Activated naive CD8-positive, alpha-beta T cell treated with anti-CD3 and anti-CD28 coated beads, Interleukin-2, amount 10 ng/mL, durations not matched to agents 7 days and 5 days (primary cell): ENCODE data around the gene NPY4R2. TPM values are rescaled to one million over a fixed set of nuclear protein-coding genes. Genes with fewer than 3 reads are reported as not detected.
"Not testable (repeated sequence)": the region's sequence is repeated elsewhere in the genome, so short reads cannot be mapped to it uniquely, and the experiment has no call there.

Experiments
- ATAC-seq: fragments of 150-1000 bp; cut with Tn5 transposase; one replicate; pipeline ENCODE4 v1.10.0; 2021; ENCODE audit warnings: low read depth, moderate library complexity
- POLR2A ChIA-PET: fragments of 350-600 bp; sonication (Branson Sonifier 250); formaldehyde crosslinking; loops from one replicate; lab custom pipeline; 2021; ENCODE audit warnings: antibody characterized with exemption; lab: Charles Lee
- DNase-seq: peaks from one replicate; pipeline ENCODE4 v3.0.0; 2021
- H3K27ac Mint-ChIP-seq: one replicate; pipeline ENCODE4 v1.8.0; 2022; ENCODE audit warnings: mild to moderate bottlenecking, mixed read lengths
- H3K27me3 Mint-ChIP-seq: one replicate; pipeline ENCODE4 v1.8.0; 2022; ENCODE audit warnings: mild to moderate bottlenecking, moderate library complexity, mixed read lengths
- H3K36me3 Mint-ChIP-seq: one replicate; pipeline ENCODE4 v1.8.0; 2021; ENCODE audit warnings: mild to moderate bottlenecking, mixed read lengths
- H3K4me1 Mint-ChIP-seq: one replicate; pipeline ENCODE4 v1.8.0; 2021; ENCODE audit warnings: mixed read lengths
- H3K4me3 Mint-ChIP-seq: one replicate; pipeline ENCODE4 v1.8.0; 2022; ENCODE audit warnings: mild to moderate bottlenecking, moderate library complexity, mixed read lengths
- H3K9me3 Mint-ChIP-seq: one replicate; pipeline ENCODE4 v1.8.0; 2021; ENCODE audit warnings: mixed read lengths
- total RNA-seq, 2 experiments: library from RNA; stranded (reverse); gene quantifications; one replicate each; pipeline ENCODE4 v1.2.3, GENCODE V29; 2021

The NPY4R2 gene
- total RNA-seq, 2 experiments from 2014 or later, result not detected

DNA sequence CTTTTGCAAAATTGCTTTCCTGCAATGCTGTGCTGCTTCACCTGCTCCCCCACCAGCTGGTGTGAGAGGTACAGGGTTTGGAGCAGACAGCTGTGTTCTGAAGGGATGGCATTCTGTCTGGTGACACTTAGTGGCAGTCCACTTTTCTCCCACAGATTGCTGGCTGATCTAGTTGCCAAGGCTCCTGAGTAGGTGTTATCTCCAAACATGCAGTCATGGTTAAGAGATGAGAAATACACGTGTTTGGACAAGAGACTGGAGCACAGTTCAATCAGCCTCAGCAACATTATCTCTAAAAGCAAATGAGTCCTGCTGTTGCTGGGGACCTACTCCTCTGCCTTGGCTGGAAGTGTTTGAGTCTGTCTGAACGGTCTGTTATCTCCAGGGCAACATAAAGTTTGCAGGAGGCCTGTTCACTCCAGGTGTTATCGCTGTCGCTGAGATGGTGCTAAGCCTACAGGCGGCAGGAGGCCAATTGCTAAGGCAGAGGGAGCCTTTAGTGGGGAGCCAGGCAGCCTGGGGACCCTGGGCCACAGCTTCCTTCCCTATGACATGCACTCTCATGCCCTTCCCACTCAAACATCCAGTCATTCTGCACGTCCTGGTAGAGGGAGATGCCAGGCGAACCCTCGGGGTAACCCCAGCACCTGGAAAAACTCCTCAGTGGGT is 24.0 kb downstream of the NPY4R2 start:
- H3K27me3 Mint-ChIP-seq, H3K4me1 Mint-ChIP-seq, ATAC-seq, H3K36me3 Mint-ChIP-seq, H3K4me3 Mint-ChIP-seq, DNase-seq, H3K9me3 Mint-ChIP-seq, POLR2A ChIA-PET, H3K27ac Mint-ChIP-seq: not testable (repeated sequence)

DNA sequence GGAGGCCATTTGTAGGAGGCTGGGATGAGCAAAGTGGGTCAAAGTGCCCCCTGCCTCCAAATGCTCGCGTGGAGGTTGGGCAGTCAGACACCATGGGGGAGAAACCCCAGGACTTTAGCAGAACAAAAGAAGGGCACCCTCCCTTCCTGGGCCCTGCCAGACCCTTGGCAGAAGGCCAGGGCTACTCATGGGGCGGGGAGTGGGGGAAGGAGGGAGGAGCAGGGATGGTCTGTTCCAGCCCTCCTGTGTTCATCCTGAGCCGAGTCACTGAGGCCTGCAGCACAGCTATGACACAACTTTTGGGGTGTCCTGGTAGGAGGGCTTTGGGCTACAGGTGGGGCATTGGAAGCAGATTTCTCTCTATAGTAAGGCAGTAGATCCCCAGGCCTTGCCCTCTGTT is 24.9 kb downstream of the NPY4R2 start:
- POLR2A ChIA-PET, ATAC-seq, H3K9me3 Mint-ChIP-seq, H3K27ac Mint-ChIP-seq, H3K4me1 Mint-ChIP-seq, H3K27me3 Mint-ChIP-seq, H3K36me3 Mint-ChIP-seq, DNase-seq, H3K4me3 Mint-ChIP-seq: not testable (repeated sequence)

DNA sequence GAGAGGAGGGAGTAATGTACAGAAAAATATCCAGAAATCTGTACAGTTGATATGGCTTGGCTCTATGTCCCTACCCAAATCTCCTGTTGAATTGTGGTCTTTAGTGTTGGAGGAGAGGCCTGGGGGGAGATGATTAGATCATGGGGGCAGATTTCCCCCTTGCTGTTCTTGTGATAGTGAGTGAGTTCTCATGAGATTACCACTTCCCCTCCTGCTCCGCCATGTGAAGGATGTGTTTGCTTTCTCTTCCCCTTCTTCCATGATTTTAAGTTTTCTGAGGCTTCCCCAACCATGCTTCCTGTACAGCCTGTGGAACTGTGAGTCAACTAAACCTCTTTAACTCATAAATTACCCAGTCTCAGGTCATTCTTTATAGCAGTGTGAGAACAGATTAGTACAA is 29.0 kb downstream of the NPY4R2 start:
- H3K27me3 Mint-ChIP-seq, ATAC-seq, POLR2A ChIA-PET: not testable (repeated sequence)

DNA sequence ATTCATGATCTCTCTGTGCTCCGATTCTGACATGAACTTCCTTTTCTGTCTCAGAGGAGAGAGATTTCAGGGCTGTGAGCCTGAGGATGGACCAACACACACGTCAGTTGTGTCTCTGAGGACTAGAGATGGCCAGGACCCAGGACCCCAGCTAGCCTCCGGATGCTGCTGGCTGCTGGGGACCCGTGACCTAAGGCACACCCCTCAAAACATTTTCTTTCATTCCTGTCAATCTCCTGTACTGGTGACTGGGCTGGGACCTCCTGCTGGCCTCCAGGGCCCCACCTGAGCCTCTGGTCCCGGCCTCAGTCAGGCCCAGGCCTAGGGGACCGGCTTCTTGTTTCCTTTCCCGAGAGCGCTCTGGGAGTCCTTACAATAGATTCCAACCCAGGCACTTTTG is 38.7 kb downstream of the NPY4R2 start:
- H3K4me3 Mint-ChIP-seq, H3K27ac Mint-ChIP-seq, H3K9me3 Mint-ChIP-seq, ATAC-seq, H3K27me3 Mint-ChIP-seq, H3K36me3 Mint-ChIP-seq, DNase-seq, H3K4me1 Mint-ChIP-seq, POLR2A ChIA-PET: not testable (repeated sequence)

More for the DNA sequence above, 29.0 kb downstream of the NPY4R2 start:
- not testable (repeated sequence) for H3K36me3 Mint-ChIP-seq, H3K9me3 Mint-ChIP-seq, DNase-seq, H3K4me3 Mint-ChIP-seq, H3K4me1 Mint-ChIP-seq, H3K27ac Mint-ChIP-seq

DNA sequence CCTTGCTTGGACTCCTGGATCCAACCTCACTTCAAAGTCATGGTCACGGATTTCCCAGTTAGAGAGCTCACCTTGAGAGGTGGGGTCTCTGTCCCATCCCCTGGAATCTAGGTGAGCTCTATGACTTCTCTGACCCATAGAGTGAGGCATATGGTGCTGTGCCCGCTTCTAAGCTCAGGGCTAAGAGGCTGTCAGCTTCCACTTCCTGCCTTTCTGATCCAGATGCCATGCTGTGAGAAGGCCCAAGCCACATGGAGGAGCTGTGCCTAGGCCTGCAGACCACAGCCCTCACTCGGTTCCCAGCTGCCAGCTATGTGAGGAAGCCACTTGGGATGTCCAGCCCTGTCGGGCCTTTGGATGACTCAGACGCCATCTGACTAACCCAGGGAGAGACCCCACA is 41.2 kb downstream of the NPY4R2 start:
- POLR2A ChIA-PET, H3K27ac Mint-ChIP-seq, H3K9me3 Mint-ChIP-seq, ATAC-seq, H3K27me3 Mint-ChIP-seq, DNase-seq, H3K4me3 Mint-ChIP-seq, H3K4me1 Mint-ChIP-seq, H3K36me3 Mint-ChIP-seq: not testable (repeated sequence)

DNA sequence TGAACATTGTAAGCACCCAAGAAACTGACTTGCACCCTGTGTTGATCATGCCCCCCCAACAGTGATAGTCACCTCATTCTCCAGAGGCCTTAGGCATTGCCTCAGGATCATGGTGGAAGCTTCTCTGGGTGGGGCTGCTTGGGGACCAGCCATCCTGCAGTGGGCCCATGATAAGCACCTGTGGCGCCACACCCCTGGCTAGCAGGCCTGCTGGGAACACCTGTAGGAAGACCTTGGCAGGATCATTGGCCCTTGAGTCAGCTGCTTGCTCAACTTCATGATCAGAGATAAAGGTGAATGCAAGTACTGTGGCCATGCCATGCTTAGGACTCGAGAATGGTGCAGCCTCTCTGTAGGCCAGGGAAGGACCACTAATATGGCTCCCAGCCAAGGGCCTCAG is 42.2 kb downstream of the NPY4R2 start:
- POLR2A ChIA-PET, ATAC-seq, DNase-seq, H3K4me3 Mint-ChIP-seq, H3K27me3 Mint-ChIP-seq, H3K27ac Mint-ChIP-seq, H3K36me3 Mint-ChIP-seq, H3K9me3 Mint-ChIP-seq, H3K4me1 Mint-ChIP-seq: not testable (repeated sequence)

DNA sequence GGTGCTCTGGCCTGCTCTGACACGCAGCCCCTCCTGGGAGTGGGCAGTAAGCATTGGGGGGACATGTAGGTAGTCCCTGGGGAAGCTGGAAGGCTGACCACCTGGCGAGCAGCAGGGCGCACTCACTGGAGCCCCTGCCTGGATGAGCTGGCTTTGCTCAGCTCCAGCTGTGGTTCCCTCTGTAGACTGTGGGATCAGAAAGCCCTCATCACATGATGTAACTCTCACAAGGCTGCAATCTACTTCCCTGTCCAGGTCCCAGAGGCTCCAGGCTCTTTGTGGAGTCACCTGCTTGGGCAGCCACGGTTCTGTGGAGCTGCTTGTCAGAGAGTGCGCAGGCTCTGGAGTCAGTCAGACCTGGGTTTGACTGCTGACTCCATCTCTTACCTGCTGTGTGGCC is 44.3 kb downstream of the NPY4R2 start:
- H3K4me3 Mint-ChIP-seq, DNase-seq, ATAC-seq, H3K4me1 Mint-ChIP-seq, H3K36me3 Mint-ChIP-seq, H3K27ac Mint-ChIP-seq, POLR2A ChIA-PET, H3K27me3 Mint-ChIP-seq, H3K9me3 Mint-ChIP-seq: not testable (repeated sequence)

DNA sequence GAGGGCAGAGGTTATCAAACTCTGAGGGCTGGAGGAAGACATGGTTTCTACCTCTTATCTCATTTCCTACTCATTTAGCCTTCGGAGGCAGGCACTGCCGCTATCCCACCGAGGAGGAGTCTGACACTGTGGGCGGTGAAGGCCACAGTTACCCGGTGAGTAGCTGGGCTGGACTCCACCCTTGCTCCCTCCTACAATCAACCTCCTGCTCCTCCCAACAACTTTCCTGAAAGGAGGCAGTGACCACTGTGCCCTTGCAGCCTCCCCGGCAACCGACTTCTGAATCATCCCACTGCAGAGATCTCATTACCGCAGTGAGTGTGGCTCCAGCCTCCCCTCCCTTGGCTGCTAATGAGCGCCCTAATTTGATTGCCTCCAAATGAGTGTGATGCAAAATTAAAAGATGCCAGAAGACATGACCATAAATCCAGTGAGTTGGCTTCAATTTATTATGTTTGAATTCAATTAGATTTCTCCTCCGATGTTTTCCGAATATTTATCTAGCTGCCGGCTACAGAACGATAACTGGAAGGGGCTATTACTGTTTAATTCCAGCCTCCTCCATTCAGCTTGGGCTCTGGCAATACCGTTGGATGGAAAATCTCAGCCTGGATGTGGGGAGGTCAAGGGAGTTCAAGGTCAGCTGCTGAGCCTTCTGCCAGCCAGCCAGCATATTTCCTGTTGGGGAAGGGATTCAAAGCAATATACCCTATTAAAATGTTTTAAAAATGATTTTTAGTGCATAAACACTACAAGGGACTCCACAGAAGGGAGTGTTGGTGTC is 46.0 kb downstream of the NPY4R2 start:
- H3K4me3 Mint-ChIP-seq, H3K27me3 Mint-ChIP-seq, POLR2A ChIA-PET, DNase-seq, H3K9me3 Mint-ChIP-seq, H3K4me1 Mint-ChIP-seq, ATAC-seq, H3K36me3 Mint-ChIP-seq, H3K27ac Mint-ChIP-seq: not testable (repeated sequence)

DNA sequence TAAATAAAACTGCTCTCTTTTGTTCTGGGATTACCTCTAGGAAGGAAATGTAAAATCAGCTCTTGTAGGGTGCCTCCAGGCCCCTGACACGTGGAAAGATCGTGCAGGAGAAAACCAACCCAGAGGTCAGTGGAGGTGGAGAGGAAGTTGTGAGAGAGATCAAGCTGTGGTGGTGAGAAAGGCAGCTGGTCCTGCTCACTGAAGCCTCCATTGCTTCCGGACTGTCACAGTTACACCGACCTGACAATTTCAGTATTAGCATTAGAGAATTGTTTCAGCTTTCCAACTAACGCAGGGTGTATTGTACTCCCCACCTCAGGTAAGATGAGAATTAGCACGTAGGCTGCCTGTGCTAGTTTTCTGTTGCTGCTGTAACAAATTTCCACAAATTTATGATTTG is 50.5 kb downstream of the NPY4R2 start:
- H3K9me3 Mint-ChIP-seq, H3K4me1 Mint-ChIP-seq, ATAC-seq, H3K27ac Mint-ChIP-seq, DNase-seq, POLR2A ChIA-PET, H3K36me3 Mint-ChIP-seq, H3K4me3 Mint-ChIP-seq, H3K27me3 Mint-ChIP-seq: not testable (repeated sequence)

DNA sequence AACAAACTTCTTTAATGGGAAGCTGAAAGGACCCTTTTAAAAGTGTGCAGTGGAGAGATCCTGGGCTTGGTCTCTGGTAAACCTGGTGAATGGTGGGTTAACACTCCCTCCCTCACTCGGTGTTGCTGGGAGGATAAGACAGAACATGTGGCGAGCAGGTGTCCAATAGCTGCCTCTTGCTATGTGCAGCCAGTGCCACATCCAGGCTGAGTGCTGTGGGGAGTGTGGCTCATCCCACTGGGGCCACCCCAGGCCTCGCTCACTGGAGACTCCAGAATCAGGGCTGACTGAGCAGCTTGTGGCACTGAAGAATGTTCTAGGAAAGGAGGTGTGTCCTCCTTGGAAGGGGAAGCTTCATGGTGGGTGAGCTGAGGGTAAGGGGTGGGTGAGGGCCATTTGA is 51.6 kb downstream of the NPY4R2 start:
- DNase-seq, H3K36me3 Mint-ChIP-seq, H3K4me1 Mint-ChIP-seq, H3K4me3 Mint-ChIP-seq, H3K27ac Mint-ChIP-seq, H3K9me3 Mint-ChIP-seq, POLR2A ChIA-PET, ATAC-seq, H3K27me3 Mint-ChIP-seq: not testable (repeated sequence)

DNA sequence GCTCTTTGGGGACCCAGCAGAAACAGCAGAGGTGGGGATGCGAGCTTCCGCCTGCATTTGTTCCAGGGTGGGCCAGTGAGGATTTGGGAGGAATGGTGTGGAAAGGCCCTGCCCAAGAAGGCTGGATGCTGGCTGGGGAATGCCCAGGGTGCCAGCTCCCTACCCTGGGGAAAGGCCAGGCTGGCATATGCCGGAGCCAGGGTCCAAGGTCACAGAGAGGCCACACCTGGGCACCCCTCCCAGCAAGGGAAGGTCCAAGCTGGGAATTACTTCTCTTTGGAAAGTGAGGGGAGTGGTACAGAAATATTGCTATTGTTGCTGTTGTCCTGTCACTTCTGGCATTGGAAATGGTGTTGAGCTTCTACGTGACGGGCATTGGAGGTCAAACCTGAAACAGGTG is 53.1 kb downstream of the NPY4R2 start:
- ATAC-seq, H3K27me3 Mint-ChIP-seq, H3K27ac Mint-ChIP-seq, H3K4me3 Mint-ChIP-seq, H3K9me3 Mint-ChIP-seq, DNase-seq, H3K36me3 Mint-ChIP-seq, H3K4me1 Mint-ChIP-seq, POLR2A ChIA-PET: not testable (repeated sequence)

DNA sequence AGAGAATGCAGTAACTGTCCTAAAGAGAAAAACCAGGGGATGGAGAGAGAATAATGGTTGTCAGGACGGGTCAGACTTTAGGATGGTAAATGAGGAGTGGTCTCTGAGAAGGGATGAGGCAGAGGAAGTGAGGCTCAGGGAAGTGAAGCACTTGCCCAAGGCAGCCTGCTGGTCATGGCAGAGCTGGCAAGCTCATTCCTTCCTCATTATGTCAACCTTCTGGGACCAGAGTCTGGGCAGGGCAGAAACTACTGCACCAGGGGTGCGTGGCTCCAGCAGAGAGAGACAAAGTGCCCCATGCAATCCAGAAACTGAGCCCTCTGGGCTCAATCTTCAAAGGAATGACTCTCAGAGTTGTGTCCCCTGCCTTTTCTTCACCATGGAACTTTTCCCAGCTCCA is 53.6 kb downstream of the NPY4R2 start:
- ATAC-seq, H3K36me3 Mint-ChIP-seq, DNase-seq, H3K27me3 Mint-ChIP-seq, H3K9me3 Mint-ChIP-seq, H3K4me1 Mint-ChIP-seq, H3K4me3 Mint-ChIP-seq, H3K27ac Mint-ChIP-seq, POLR2A ChIA-PET: not testable (repeated sequence)
